ENCODE measurements around the gene ZNF490. TPM values are rescaled to one million over a fixed set of nuclear protein-coding genes. Genes with fewer than 3 reads are reported as not detected.
A peak's percentile ranks its signal among the peaks of the same experiment; 100 is the strongest.

ZNF490 gene
- total and polyA plus RNA-seq, 8 donors = 0.25 to 7.5 (median 4.7) TPM; not detected in 2

- intact Hi-C loops (cut with DNase I; ENCODE audit: low total_unique reads) = no loop called here
- H3K4me3 ChIP-seq = no peak overlapping the region
- peaks cover 0 to 44% (median 33%) of the 10 kb centered on the region in 4 donors for H3K36me3 ChIP-seq
- 78 to 93% (median 82%) methylated on average over 4 of the region's 4 CpGs for WGBS, 5 donors
- DNase-seq = no peak
- H3K9me3 ChIP-seq = no peaks in the 10 kb centered on the region
- TF ChIP-seq CTCF (IDR thresholded peaks at IDR 0.05) (no peak), POLR2A (IDR thresholded peaks at IDR 0.05) (no peak), EP300 (IDR thresholded peaks at IDR 0.05) (no peak), POLR2AphosphoS5 (IDR thresholded peaks at IDR 0.05) (no peak)
- peaks cover 9 to 77% (median 57%) of the 10 kb centered on the region in 4 donors for H3K4me1 ChIP-seq
- H3K27me3 ChIP-seq = no peaks in the 10 kb centered on the region
- no peak overlapping the region for H3K27ac ChIP-seq
Observed at GRCh38 chr19:12617646-12618045, 7.0 kb upstream of the ZNF490 start.

GRCh38 chr19:12611361-12611699, 717 bp upstream of the ZNF490 start:
- peak; percentile 74 to 94 for DNase-seq
- Histone ChIP-seq H3K27me3 (no peaks in the 10 kb centered on the region), H3K4me1 (peaks cover 26 to 73% (median 60%) of the 10 kb centered on the region in 4 donors), H3K36me3 (peaks cover 5 to 69% (median 53%) of the 10 kb centered on the region in 4 donors), H3K9me3 (no peaks in the 10 kb centered on the region), H3K4me3 (peak overlapping the region; percentile 77 to 99 (median 88)), H3K27ac (peak overlapping the region; percentile 91 to 100 (median 99))
- TF ChIP-seq EP300 (IDR thresholded peaks at IDR 0.05) (no peak), POLR2A (IDR thresholded peaks at IDR 0.05) (no peak), POLR2AphosphoS5 (IDR thresholded peaks at IDR 0.05) (peak; percentile 44 to 55 (median 49))
- intact Hi-C loops (cut with DNase I; ENCODE audit: low total_unique reads) = no loop called here
- 0 to 1% (median 0%) methylated on average over 10 of the region's 10 CpGs for WGBS, 5 donors

- H3K27me3 ChIP-seq = no peaks in the 10 kb centered on the region
- 86 to 98% (median 92%) methylated on average over 3 of the region's 3 CpGs for WGBS, 5 donors
- intact Hi-C loops (cut with DNase I; ENCODE audit: low total_unique reads) = no loop called here
- no peak overlapping the region for H3K27ac ChIP-seq
- H3K4me3 ChIP-seq = no peak overlapping the region
- TF ChIP-seq EP300 (IDR thresholded peaks at IDR 0.05) = no peak
- TF ChIP-seq POLR2A (IDR thresholded peaks at IDR 0.05) = no peak
- no peak for TF ChIP-seq CTCF (IDR thresholded peaks at IDR 0.05)
- H3K4me1 ChIP-seq = peaks cover 16 to 36% (median 27%) of the 10 kb centered on the region in 4 donors
- DNase-seq = no peak
- H3K9me3 ChIP-seq = no peaks in the 10 kb centered on the region
- peaks cover 8 to 69% (median 56%) of the 10 kb centered on the region in 4 donors for H3K36me3 ChIP-seq
Observed at GRCh38 chr19:12607631-12608030, 3.0 kb downstream of the ZNF490 start.

- no peak for DNase-seq
- H3K27ac ChIP-seq = no peak overlapping the region
- H3K36me3 ChIP-seq = peaks cover 11 to 69% (median 61%) of the 10 kb centered on the region in 4 donors
- H3K4me1 ChIP-seq = peaks cover 8 to 27% (median 19%) of the 10 kb centered on the region in 4 donors
- intact Hi-C loops (cut with DNase I; ENCODE audit: low total_unique reads) = no loop called here
- TF ChIP-seq EP300 (IDR thresholded peaks at IDR 0.05) = no peak
- TF ChIP-seq CTCF (IDR thresholded peaks at IDR 0.05) = no peak
- TF ChIP-seq POLR2AphosphoS5 (IDR thresholded peaks at IDR 0.05) = no peak
- TF ChIP-seq POLR2A (IDR thresholded peaks at IDR 0.05) = no peak
- no peaks in the 10 kb centered on the region for H3K27me3 ChIP-seq
- 92 to 100% (median 95%) methylated on average over 1 of the region's 1 CpG for WGBS, 5 donors
- no peaks in the 10 kb centered on the region for H3K9me3 ChIP-seq
- H3K4me3 ChIP-seq = no peak overlapping the region
Observed at GRCh38 chr19:12606796-12607195, 3.8 kb downstream of the ZNF490 start.

- no peak for TF ChIP-seq POLR2A (IDR thresholded peaks at IDR 0.05)
- no peak for TF ChIP-seq POLR2AphosphoS5 (IDR thresholded peaks at IDR 0.05)
- Histone ChIP-seq H3K27me3 (no peaks in the 10 kb centered on the region), H3K9me3 (no peaks in the 10 kb centered on the region), H3K27ac (no peak overlapping the region), H3K4me3 (no peak overlapping the region), H3K4me1 (peaks cover 0 to 7% (median 1%) of the 10 kb centered on the region in 4 donors), H3K36me3 (peaks cover 11 to 89% (median 81%) of the 10 kb centered on the region in 4 donors)
- DNase-seq = peak in 1 of 2 donors; percentile 37
- WGBS, 5 donors = 91 to 100% (median 94%) methylated on average over 1 of the region's 1 CpG
- intact Hi-C loops (cut with DNase I; ENCODE audit: low total_unique reads) = no loop called here
Observed at GRCh38 chr19:12603714-12604113, 6.9 kb downstream of the ZNF490 start.

Measured in stomach (tissue), 9 donors.